HG03045 (cell line): Measurements from ENCODE around the gene CFAP97.
"Not testable (repeated sequence)": the region's sequence is repeated elsewhere in the genome, so short reads cannot be mapped to it uniquely, and the experiment has no call there.

Experiments
- ATAC-seq: cut with Tn5 transposase; IDR thresholded peaks from one replicate; pipeline ENCODE4 v1.9.1; 2021; ENCODE audit warnings: mild to moderate bottlenecking, moderate library complexity; ENCODE audit not compliant: unreplicated experiment

The CFAP97 gene

GRCh38 chr4:185201977-185202962 lies 1.5 kb downstream of the CFAP97 start:
- ATAC-seq: no peak

GRCh38 chr4:185198189-185198588 lies 5.6 kb downstream of the CFAP97 start:
- ATAC-seq: not testable (repeated sequence)

GRCh38 chr4:185196437-185196836 lies 7.4 kb downstream of the CFAP97 start:
- ATAC-seq: no peak

- ATAC-seq: no peak
These were observed 8.6 kb downstream of the CFAP97 start for GRCh38 chr4:185194924-185195888.

- peak; percentile 76 for ATAC-seq
These were observed 11.7 kb downstream of the CFAP97 start for GRCh38 chr4:185192059-185192458.

- no peak for ATAC-seq
These were observed 13.4 kb downstream of the CFAP97 start for GRCh38 chr4:185190306-185190856.

- ATAC-seq: no peak
These were observed 14.0 kb downstream of the CFAP97 start for GRCh38 chr4:185189606-185190305.

GRCh38 chr4:185186769-185187168 lies 17.0 kb downstream of the CFAP97 start:
- ATAC-seq: no peak

- no peak for ATAC-seq
These were observed 20.0 kb downstream of the CFAP97 start for GRCh38 chr4:185183622-185184281.

- no peak for ATAC-seq
These were observed 21.6 kb downstream of the CFAP97 start for GRCh38 chr4:185182239-185182638.

GRCh38 chr4:185179488-185179887 lies 24.3 kb downstream of the CFAP97 start:
- no peak for ATAC-seq

- ATAC-seq: no peak
These were observed 32.3 kb downstream of the CFAP97 start for GRCh38 chr4:185171373-185172071.

GRCh38 chr4:185167234-185167633 lies 36.6 kb downstream of the CFAP97 start:
- no peak for ATAC-seq

- peak; percentile 92 for ATAC-seq
These were observed 38.2 kb downstream of the CFAP97 start for GRCh38 chr4:185165605-185166063.

GRCh38 chr4:185151296-185151695 lies 52.5 kb downstream of the CFAP97 start:
- no peak for ATAC-seq

GRCh38 chr4:185149392-185149791 lies 54.4 kb downstream of the CFAP97 start:
- no peak for ATAC-seq

GRCh38 chr4:185145572-185145971 lies 58.2 kb downstream of the CFAP97 start:
- no peak for ATAC-seq

GRCh38 chr4:185144601-185145240 lies 59.1 kb downstream of the CFAP97 start:
- ATAC-seq: no peak

- ATAC-seq: peak; percentile 25
These were observed 60.2 kb downstream of the CFAP97 start for GRCh38 chr4:185143601-185143969.
